HEK293T (cell line): Measurements from ENCODE around the gene LMAN2L.

Experiments
- CTCF ChIA-PET: fragments of 350-600 bp; formaldehyde crosslinking; extraction: SDS; loops from one replicate; lab custom pipeline; 2021; ENCODE audit warnings: antibody characterized with exemption, inconsistent platforms; lab: Yijun Ruan, JAX
- POLR2A ChIA-PET: fragments of 350-600 bp; formaldehyde crosslinking; extraction: SDS; loops from one replicate; lab custom pipeline; 2020; ENCODE audit warnings: antibody characterized with exemption, inconsistent platforms; lab: Yijun Ruan, JAX
- DNase-seq: peaks from one replicate; pipeline ENCODE4 v3.0.0; 2012; ENCODE audit warnings: mixed read lengths; ENCODE audit errors: extremely low spot score
- ARNT ChIP-seq: fragments of 450-650 bp; IDR thresholded peaks from 2 replicates; pipeline ENCODE4 v1.6.1; 2017; ENCODE audit warnings: mild to moderate bottlenecking
- BHLHE40 ChIP-seq: fragments of 450-650 bp; IDR thresholded peaks from 2 replicates; pipeline ENCODE4 v1.6.1; 2016; ENCODE audit warnings: mild to moderate bottlenecking, moderate library complexity, borderline replicate concordance
- CTBP1 ChIP-seq: fragments of 450-650 bp; IDR thresholded peaks from 2 replicates; pipeline ENCODE4 v1.6.1; 2016; ENCODE audit warnings: borderline replicate concordance
- ELF4 ChIP-seq: fragments of 450-650 bp; IDR thresholded peaks from 2 replicates; pipeline ENCODE4 v1.6.1; 2017; ENCODE audit warnings: antibody characterized with exemption
- FOXA1 ChIP-seq: fragments of 450-650 bp; IDR thresholded peaks from 2 replicates; pipeline ENCODE4 v1.6.1; 2016; ENCODE audit warnings: mild to moderate bottlenecking
- FOXK2 ChIP-seq: fragments of 450-650 bp; IDR thresholded peaks from 2 replicates; pipeline ENCODE4 v1.6.1; 2016; ENCODE audit warnings: mild to moderate bottlenecking
- FOXM1 ChIP-seq: fragments of 450-650 bp; IDR thresholded peaks from 2 replicates; pipeline ENCODE4 v1.6.1; 2017; ENCODE audit warnings: mild to moderate bottlenecking, borderline replicate concordance
- HDGF ChIP-seq: fragments of 450-650 bp; IDR thresholded peaks from 2 replicates; pipeline ENCODE4 v1.6.1; 2017; ENCODE audit warnings: antibody characterized with exemption, borderline replicate concordance
- L3MBTL2 ChIP-seq: fragments of 450-650 bp; conservative IDR thresholded peaks from 2 replicates; pipeline ENCODE4 v1.6.1; 2016; ENCODE audit warnings: mild to moderate bottlenecking
- LEF1 ChIP-seq: fragments of 450-650 bp; IDR thresholded peaks from 2 replicates; pipeline ENCODE4 v1.6.1; 2017; ENCODE audit warnings: mild to moderate bottlenecking, borderline replicate concordance
- NFRKB ChIP-seq: fragments of 450-650 bp; IDR thresholded peaks from 2 replicates; pipeline ENCODE4 v1.6.1; 2016; ENCODE audit warnings: mild to moderate bottlenecking, moderate library complexity
- SP1 ChIP-seq: fragments of 450-650 bp; IDR thresholded peaks from 2 replicates; pipeline ENCODE4 v1.6.1; 2017
- SUZ12 ChIP-seq: fragments of 450-650 bp; IDR thresholded peaks from 2 replicates; pipeline ENCODE4 v1.6.1; 2016; ENCODE audit warnings: mild to moderate bottlenecking
- TARDBP ChIP-seq: fragments of 450-650 bp; IDR thresholded peaks from 2 replicates; pipeline ENCODE4 v1.6.1; 2016
- ZNF384 ChIP-seq: fragments of 450-650 bp; IDR thresholded peaks from 2 replicates; pipeline ENCODE4 v1.6.1; 2016
- TF ChIP-seq, protein P1 (sequence below): fragments of 450-650 bp; IDR thresholded peaks from 2 replicates; pipeline ENCODE4 v1.6.1; 2016

The LMAN2L gene

DNA sequence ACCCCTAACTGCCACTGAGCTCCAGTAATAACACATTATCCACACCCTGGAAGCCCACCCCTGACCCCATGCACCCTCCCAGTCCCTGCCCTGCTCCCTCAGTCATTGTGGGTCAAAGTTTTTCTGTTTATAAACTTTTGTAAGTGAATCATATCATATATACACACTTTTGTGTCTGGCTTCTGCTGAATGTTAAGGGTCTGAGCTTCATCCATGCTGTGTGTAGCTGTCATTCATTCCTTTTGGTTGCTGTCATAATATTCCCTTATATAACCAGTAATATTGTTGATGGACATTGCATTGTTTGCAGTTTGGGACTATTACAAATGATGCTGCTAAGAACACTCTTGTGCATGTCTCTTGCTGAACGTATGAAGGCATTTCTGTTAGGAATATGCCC is 35.3 kb upstream of the LMAN2L start:
- TF ChIP-seq SUZ12 (no peak), BHLHE40 (no peak), LEF1 (no peak)
- POLR2A ChIA-PET, result interaction anchor here (0.6 kb wide), 1 partner anchor 14 kb away, joined by 3 read pairs; the partner anchor contains the start of gene CNNM4
- no peak for DNase-seq
- CTCF ChIA-PET, result interaction anchor here (1.0 to 3.3 kb wide), 2 partner anchors 8 to 12 kb away, joined by 3 to 25 read pairs; no protein-coding TSS in a partner anchor

DNA sequence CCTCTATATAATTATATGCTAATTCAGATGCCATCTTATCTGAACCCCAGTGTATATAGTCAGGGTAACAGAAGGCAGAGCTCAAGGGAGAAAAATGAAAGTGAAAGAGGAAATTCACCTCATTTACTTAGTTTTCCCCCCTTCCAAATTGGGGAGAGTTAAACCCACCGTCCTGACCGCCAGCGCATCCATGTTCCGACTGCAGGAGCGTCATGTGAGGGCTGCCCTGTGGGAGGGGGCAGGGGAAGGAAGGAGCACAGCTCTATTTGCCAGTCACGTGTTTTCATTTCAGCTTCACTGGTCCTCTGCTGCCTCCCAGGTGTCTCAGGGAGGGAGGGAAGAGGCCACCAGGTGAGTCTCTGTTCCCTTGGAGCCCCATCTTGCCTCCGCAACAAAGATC is 34.1 kb upstream of the LMAN2L start:
- POLR2A ChIA-PET, result interaction anchor here (1.2 to 1.4 kb wide), 3 partner anchors 11 to 43 kb away, joined by 3 to 9 read pairs (median 4); partner anchors contain the start of genes CNNM3 and CNNM4
- CTCF ChIA-PET, result interaction anchor here (3.3 kb wide), 1 partner anchor 10 kb away, joined by 25 read pairs; no protein-coding TSS in a partner anchor
- no peak for DNase-seq
- TF ChIP-seq FOXA1 (no peak), NFRKB (no peak), FOXM1 (no peak), LEF1 (no peak), SP1 (no peak), ELF4 (no peak)
- TF ChIP-seq, protein P1, sequence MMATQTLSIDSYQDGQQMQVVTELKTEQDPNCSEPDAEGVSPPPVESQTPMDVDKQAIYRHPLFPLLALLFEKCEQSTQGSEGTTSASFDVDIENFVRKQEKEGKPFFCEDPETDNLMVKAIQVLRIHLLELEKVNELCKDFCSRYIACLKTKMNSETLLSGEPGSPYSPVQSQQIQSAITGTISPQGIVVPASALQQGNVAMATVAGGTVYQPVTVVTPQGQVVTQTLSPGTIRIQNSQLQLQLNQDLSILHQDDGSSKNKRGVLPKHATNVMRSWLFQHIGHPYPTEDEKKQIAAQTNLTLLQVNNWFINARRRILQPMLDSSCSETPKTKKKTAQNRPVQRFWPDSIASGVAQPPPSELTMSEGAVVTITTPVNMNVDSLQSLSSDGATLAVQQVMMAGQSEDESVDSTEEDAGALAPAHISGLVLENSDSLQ, result no peak

DNA sequence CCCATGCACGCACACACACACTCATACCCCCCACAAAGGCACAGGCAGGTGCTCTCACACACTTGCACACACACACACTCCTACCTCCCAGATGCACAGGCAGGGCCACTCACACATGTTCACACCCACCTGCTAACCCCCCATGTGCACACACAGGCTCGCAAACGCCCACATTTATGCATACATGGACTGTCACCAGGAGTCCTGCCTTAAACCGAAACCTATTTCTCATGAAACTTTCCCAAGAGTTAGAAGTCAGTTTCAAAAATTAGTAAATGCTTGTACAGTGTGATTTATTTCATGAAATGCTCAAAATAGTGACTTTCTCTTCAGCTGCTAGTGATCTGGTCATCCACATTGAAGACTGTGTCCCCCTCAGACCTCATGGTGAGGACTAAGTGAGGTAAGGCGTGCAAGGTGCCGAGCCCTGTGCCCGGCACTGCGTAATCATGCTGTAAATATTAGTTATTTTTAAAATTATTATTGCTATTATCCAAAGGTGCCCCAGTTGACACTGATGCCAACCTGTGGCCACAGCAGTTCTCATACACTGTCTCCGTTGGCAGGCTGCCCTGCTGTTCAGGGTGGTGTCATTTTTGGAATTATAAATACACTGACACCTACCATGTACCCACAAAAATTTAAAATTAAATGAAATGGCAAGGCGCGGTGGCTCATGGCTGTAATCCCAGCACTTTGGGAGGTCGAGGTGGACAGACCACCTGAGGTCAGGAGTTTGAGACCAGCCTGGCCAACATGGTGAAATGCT is 33.2 kb upstream of the LMAN2L start:
- no peak for TF ChIP-seq CTBP1
- TF ChIP-seq SUZ12, result no peak
- TF ChIP-seq BHLHE40, result no peak
- TF ChIP-seq, protein P1, result no peak
- no peak for TF ChIP-seq NFRKB
- no peak for TF ChIP-seq LEF1
- no peak for TF ChIP-seq FOXK2
- no peak for TF ChIP-seq FOXA1
- TF ChIP-seq ZNF384, result no peak
- TF ChIP-seq TARDBP, result no peak
- TF ChIP-seq ELF4, result no peak
- TF ChIP-seq SP1, result no peak
- ChIA-PET CTCF (interaction anchor here (3.3 kb wide), 1 partner anchor 9 kb away, joined by 25 read pairs; no protein-coding TSS in a partner anchor), POLR2A (interaction anchor here (1.2 to 1.4 kb wide), 3 partner anchors 10 to 43 kb away, joined by 3 to 9 read pairs (median 4); partner anchors contain the start of genes CNNM3 and CNNM4)
- no peak for DNase-seq

DNA sequence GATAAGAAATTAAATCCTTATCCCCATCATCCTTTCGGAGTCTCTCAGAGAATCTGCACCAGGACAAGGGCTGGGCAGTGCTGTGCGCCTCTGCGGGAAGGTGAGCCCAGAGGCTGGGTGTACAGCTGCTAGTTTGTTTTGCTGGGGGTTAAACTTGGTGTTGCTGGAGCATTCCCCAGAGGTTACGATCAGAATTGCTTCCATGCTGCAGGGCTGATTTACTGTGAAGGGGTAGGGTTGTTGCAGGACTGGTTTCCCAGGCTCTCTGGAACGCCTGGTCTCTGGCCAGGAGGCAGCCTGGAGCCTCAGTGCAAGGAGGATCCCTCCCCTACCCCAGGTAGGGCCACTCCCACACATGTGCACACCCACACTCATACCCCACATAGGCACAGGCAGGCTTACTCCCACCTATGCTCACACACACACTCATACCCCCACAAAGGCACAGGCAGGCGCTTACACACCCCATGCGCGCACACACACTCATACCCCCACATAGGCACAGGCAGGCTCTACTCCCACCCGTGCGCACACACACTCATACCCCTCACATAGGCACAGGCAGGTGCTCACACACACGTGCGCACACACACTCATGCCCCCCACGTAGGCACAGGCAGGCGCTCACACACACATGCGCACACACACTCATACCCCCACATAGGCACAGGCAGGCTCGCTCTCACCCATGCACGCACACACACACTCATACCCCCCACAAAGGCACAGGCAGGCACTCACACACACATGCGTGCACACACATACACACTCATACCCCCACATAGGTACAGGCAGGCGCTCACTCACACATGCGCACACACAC is 32.1 kb upstream of the LMAN2L start:
- DNase-seq, result no peak

DNA sequence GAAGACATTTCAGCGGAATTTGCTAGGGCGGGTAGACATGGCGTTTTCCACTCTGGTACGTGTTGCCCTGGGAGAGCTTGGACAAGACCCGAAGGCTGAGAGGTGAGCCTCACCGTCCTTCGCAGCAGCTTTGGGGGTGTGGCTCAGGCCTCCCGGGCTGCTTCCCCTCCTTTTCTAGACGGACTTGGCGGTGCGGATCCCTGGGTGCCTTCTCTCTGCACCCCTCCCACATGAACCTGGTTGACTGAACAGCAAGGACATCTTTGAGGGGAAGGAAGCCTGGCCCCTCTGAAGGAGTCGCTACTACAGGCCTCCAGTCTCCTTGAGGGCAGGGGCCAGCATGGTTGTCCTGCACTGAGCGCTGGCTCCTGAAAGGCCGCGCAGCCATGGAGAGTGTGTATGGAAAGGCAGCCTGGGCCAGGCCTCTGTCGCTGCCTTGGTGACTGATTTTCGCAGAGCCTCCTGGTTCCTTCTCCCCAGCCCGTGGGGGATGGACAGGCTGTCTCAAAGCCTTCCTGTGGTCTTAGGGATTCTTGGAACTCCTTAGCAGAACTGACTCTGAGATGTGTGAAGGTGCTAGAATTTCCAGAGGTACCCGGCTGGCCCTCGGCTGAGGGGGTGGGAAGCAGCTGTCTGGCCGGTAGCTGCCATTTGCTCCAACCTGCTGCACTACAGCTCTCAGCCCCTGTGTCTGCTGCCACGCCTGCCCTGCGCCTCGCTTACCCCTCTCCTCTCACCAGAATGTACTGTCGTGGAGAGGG is 30.8 kb upstream of the LMAN2L start:
- TF ChIP-seq FOXM1 (no peak), ZNF384 (no peak), LEF1 (no peak), SUZ12 (no peak), HDGF (no peak), FOXK2 (no peak), BHLHE40 (no peak), TARDBP (no peak), FOXA1 (no peak), SP1 (no peak), CTBP1 (no peak), L3MBTL2 (no peak), ARNT (no peak), ELF4 (no peak)
- TF ChIP-seq, protein P1, result no peak
- POLR2A ChIA-PET, result interaction anchor here (1.0 kb wide), 1 partner anchor 10 kb away, joined by 4 read pairs; the partner anchor contains the start of gene CNNM4
- CTCF ChIA-PET, result no interaction called here
- DNase-seq, result no peak

More for the DNA sequence above, 32.1 kb upstream of the LMAN2L start:
- ChIA-PET CTCF (no interaction called here), POLR2A (no interaction called here)
- TF ChIP-seq FOXM1, result no peak
